ENCODE data around the gene ARHGEF28.

DNA sequence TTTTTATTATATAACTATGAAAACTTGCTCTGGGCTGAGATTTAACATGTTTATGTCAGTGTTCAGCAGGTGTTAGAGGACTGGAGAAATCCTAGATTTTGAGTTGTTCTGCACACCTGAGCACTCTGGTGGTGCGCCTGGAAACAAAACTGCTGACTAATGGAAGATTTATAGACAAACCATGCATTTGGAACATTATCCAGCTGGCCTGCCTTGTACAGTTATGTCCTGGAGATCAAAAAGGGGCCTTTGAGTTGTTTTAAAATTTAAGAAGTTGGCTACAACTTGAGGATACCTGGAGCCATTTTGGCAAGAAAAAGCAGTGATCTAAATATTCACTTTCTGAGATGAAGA lies 5.7 kb upstream of the ARHGEF28 start:
- TF ChIP-seq, protein P1, sequence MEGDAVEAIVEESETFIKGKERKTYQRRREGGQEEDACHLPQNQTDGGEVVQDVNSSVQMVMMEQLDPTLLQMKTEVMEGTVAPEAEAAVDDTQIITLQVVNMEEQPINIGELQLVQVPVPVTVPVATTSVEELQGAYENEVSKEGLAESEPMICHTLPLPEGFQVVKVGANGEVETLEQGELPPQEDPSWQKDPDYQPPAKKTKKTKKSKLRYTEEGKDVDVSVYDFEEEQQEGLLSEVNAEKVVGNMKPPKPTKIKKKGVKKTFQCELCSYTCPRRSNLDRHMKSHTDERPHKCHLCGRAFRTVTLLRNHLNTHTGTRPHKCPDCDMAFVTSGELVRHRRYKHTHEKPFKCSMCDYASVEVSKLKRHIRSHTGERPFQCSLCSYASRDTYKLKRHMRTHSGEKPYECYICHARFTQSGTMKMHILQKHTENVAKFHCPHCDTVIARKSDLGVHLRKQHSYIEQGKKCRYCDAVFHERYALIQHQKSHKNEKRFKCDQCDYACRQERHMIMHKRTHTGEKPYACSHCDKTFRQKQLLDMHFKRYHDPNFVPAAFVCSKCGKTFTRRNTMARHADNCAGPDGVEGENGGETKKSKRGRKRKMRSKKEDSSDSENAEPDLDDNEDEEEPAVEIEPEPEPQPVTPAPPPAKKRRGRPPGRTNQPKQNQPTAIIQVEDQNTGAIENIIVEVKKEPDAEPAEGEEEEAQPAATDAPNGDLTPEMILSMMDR (conservative IDR thresholded peaks at IDR 0.05; ENCODE audit: low read length): no peak
- no peak for TF ChIP-seq EZH2phosphoT487 (IDR thresholded peaks at IDR 0.05; ENCODE audit: borderline replicate concordance, low read depth, low read length)

Data from OCI-LY7 (cell line).